Activated CD8-positive, alpha-beta T cell treated with anti-CD3 and anti-CD28 coated beads, Interleukin-2, amount 10 ng/mL, durations not matched to agents 7 days and 5 days (primary cell): Measurements from ENCODE around the gene CBX5. TPM values are rescaled to one million over a fixed set of nuclear protein-coding genes. Genes with fewer than 3 reads are reported as not detected.

Source experiments
- ATAC-seq: fragments of 150-1000 bp; cut with Tn5 transposase; one replicate; pipeline ENCODE4 v1.10.0; 2021; ENCODE audit warnings: moderate library complexity
- CTCF ChIA-PET: fragments of 350-600 bp; sonication (Branson Sonifier 250); formaldehyde crosslinking; loops from one replicate; lab custom pipeline; 2021; ENCODE audit warnings: antibody characterized with exemption; lab: Charles Lee
- POLR2A ChIA-PET: fragments of 350-600 bp; sonication (Branson Sonifier 250); formaldehyde crosslinking; loops from one replicate; lab custom pipeline; 2021; ENCODE audit warnings: antibody characterized with exemption; lab: Charles Lee
- DNase-seq: peaks from one replicate; pipeline ENCODE4 v3.0.0-alpha.2; 2020
- H3K27ac Mint-ChIP-seq: one replicate; pipeline ENCODE4 v1.8.0; 2021; ENCODE audit warnings: mild to moderate bottlenecking, mixed read lengths
- H3K27me3 Mint-ChIP-seq: one replicate; pipeline ENCODE4 v1.8.0; 2021; ENCODE audit warnings: low read depth, mixed read lengths
- H3K36me3 Mint-ChIP-seq: one replicate; pipeline ENCODE4 v1.8.0; 2021; ENCODE audit warnings: low read depth, mixed read lengths
- H3K4me1 Mint-ChIP-seq: one replicate; pipeline ENCODE4 v1.8.0; 2021; ENCODE audit warnings: low read depth, mixed read lengths
- H3K4me3 Mint-ChIP-seq: one replicate; pipeline ENCODE4 v1.8.0; 2021; ENCODE audit warnings: mild to moderate bottlenecking, mixed read lengths
- H3K9me3 Mint-ChIP-seq: one replicate; pipeline ENCODE4 v1.8.0; 2022; ENCODE audit warnings: mixed read lengths; ENCODE audit not compliant: insufficient read depth
- total RNA-seq, 2 experiments: library from RNA; stranded (reverse); gene quantifications; one replicate each; pipeline ENCODE4 v1.2.3, GENCODE V29; 2021

The CBX5 gene
- total RNA-seq, 2 experiments from 2014 or later: 145 to 148 TPM

DNA sequence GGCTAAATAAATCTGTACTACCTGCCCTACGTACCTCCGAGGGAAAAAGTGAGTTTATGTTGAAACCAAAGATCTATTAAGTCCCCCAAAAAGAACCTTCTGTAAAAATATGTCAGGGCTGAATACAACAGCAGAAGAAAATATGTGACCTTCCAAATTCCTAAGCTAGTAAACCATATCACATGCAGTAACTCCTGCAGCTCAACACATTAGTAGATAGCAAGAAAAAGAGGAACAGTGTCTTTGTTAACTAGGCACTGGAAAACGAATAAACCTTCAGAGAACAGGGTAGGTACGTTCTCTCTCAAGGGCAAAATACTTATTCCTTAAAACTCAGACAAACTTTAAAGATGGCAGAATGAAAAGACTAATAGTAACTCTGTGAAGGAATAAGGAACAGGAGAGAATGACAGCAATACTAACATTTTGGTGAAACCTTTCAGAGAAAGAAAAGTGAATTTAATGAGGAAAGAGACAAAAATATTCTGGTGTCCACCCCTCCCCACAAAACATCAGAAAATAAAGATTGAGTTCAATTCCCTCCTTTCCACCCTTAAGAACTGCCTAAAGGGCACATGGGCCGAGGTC is 18.0 kb downstream of the CBX5 start:
- ATAC-seq: no peak
- CTCF ChIA-PET: interaction anchor here (1.4 to 4.5 kb wide), 3 partner anchors 10 to 75 kb away, joined by 3 to 24 read pairs (median 4); no protein-coding TSS in a partner anchor
- Mint-ChIP-seq H3K9me3 (no peaks in the 10 kb centered on the region), H3K4me3 (no peak overlapping the region), H3K27me3 (no peaks in the 10 kb centered on the region), H3K4me1 (peaks cover 26% of the 10 kb centered on the region), H3K27ac (no peak overlapping the region), H3K36me3 (peaks cover 19% of the 10 kb centered on the region)
- POLR2A ChIA-PET: interaction anchor here (3.5 kb wide), 1 partner anchor 18 kb away, joined by 10 read pairs; the partner anchor contains the start of genes CBX5 and HNRNPA1
- DNase-seq: no peak

DNA sequence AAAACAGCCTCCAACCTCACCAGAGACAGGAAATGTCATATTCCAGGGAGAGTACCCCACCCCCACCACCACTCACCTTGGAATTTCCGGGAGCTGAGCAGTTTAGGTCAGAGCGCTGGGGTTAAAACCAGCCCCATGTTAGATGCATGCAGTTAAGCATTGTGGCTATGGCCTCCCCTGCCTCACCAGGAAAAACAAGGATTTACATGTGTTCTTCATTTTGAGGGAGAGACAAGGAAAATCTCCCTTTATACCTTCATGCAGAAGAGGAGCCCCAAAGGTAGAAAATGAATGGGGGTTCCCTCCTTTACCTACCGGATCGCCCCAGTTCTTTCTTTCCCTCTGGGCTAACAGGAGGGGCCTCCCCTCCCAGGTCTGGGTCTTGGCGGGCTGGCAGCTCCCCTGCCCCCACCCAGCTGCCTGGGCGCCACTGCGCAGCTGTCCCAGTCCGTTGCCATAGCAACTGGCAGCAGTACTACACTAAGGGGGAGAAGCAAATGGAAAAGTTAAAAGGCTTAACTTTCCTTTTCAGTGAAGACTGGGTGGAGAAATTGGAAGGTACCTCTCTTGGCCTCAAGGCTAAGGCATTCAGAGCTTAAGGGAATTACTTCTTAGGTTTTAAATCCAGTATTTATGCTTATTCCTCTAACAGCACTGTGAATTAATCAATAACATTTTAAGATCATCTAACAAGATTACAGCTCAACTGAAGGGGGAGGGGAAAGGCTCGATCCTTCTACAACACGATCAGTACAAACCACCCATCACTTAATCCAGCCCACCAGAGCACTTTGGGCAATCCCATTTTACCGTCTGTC is 20.5 kb downstream of the CBX5 start:
- peak; percentile 91 for ATAC-seq
- Mint-ChIP-seq H3K4me1 (peaks cover 26% of the 10 kb centered on the region), H3K4me3 (peak overlapping the region; percentile 28), H3K27ac (no peak overlapping the region), H3K9me3 (no peaks in the 10 kb centered on the region), H3K27me3 (no peaks in the 10 kb centered on the region), H3K36me3 (peaks cover 31% of the 10 kb centered on the region)
- POLR2A ChIA-PET: interaction anchor here (0.6 to 3.5 kb wide), 4 partner anchors 11 to 99 kb away, joined by 3 to 10 read pairs (median 5); partner anchors contain the start of genes CBX5 and HNRNPA1
- peak; percentile 49 for DNase-seq
- CTCF ChIA-PET: interaction anchor here (0.7 to 2.3 kb wide), 11 partner anchors 18 to 120 kb away, joined by 3 to 6 read pairs (median 4); no protein-coding TSS in a partner anchor

DNA sequence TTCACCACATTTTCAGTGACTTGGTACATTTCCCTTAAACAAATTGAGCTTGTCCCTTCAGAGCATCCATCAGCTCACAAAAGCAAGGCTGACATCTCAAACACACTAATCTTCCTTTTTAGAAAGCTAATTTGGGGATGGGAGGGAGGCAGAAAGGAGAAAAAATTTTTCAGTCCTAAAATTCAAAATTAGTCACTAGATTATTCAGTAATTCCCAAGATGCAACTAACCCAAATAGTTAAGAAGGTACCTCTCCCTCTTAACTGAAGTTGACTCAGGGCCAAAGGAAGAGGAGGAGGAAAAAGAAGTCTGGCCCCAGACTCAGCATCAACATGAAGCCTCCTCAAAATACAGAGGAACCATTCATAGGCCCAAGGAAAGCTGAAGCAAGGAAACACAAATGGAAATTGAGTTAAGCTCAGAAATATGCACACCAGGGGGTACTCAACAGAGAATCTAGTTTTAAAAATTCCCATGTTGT is 21.7 kb downstream of the CBX5 start:
- DNase-seq (no peak), ATAC-seq (no peak)
- peaks cover 32% of the 10 kb centered on the region for H3K36me3 Mint-ChIP-seq
- CTCF ChIA-PET: interaction anchor here (1.0 to 2.1 kb wide), 5 partner anchors 35 to 78 kb away, joined by 4 to 6 read pairs (median 5); no protein-coding TSS in a partner anchor
- H3K27me3 Mint-ChIP-seq: no peaks in the 10 kb centered on the region
- peaks cover 26% of the 10 kb centered on the region for H3K4me1 Mint-ChIP-seq
- no peak overlapping the region for H3K4me3 Mint-ChIP-seq
- H3K27ac Mint-ChIP-seq: peak overlapping the region; percentile 37
- POLR2A ChIA-PET: interaction anchor here (0.9 to 1.1 kb wide), 2 partner anchors 22 to 28 kb away, joined by 3 to 4 read pairs; partner anchors contain the start of genes CBX5 and HNRNPA1
- no peaks in the 10 kb centered on the region for H3K9me3 Mint-ChIP-seq

DNA sequence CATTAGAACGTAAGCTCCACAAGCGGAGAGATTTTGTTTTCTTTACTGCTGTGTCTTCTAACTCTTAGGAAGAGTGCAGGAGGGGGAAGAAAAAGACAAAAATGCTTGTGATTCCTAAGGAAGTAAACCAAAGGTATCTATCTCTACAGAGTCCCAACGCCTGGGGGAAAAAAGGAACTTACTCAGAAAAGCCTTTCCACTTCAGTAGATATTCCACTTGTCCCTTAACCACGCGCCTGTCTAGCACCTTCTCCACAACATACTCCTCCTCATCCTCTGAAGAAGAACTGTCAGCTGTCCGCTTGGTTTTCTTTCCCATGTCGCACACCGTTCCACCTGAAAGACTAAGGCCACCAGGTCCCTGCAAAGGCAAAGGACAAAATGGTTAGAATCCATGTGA is 22.6 kb downstream of the CBX5 start:
- CTCF ChIA-PET: interaction anchor here (1.4 kb wide), 1 partner anchor 122 kb away, joined by 4 read pairs; no protein-coding TSS in a partner anchor
- ATAC-seq (no peak), DNase-seq (no peak)
- Mint-ChIP-seq H3K4me1 (peaks cover 22% of the 10 kb centered on the region), H3K27ac (no peak overlapping the region), H3K36me3 (peaks cover 36% of the 10 kb centered on the region), H3K27me3 (no peaks in the 10 kb centered on the region), H3K9me3 (no peaks in the 10 kb centered on the region), H3K4me3 (no peak overlapping the region)
- POLR2A ChIA-PET: interaction anchor here (0.9 to 1.1 kb wide), 2 partner anchors 23 to 29 kb away, joined by 3 to 4 read pairs; partner anchors contain the start of genes CBX5 and HNRNPA1

DNA sequence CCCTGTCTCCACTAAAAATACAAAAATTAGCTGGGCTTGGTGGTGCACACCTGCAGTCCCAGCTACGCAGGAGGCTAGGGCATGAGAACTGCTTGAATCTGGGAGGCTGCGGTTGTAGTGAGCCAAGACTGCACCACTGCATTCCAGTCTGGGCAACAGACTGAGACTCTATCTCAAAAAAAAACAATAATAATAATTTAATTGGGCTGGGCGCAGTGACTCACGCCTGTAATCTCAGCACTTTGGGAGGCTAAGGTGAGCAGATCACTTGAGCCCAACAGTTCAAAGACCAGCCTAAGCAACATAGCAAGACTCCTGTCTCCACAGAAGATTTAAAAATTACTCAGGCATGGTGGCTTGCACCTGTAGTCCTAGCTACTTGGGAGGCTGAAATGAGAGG is 26.7 kb downstream of the CBX5 start:
- Mint-ChIP-seq H3K36me3 (peaks cover 50% of the 10 kb centered on the region), H3K4me3 (no peak overlapping the region), H3K27me3 (no peaks in the 10 kb centered on the region), H3K4me1 (no peaks in the 10 kb centered on the region), H3K9me3 (no peaks in the 10 kb centered on the region), H3K27ac (no peak overlapping the region)
- ATAC-seq: no peak
- ChIA-PET POLR2A (no interaction called here), CTCF (interaction anchor here (1.1 to 2.9 kb wide), 10 partner anchors 12 to 131 kb away, joined by 3 to 16 read pairs (median 7); partner anchors contain the start of gene ZNF385A)
- DNase-seq: no peak

DNA sequence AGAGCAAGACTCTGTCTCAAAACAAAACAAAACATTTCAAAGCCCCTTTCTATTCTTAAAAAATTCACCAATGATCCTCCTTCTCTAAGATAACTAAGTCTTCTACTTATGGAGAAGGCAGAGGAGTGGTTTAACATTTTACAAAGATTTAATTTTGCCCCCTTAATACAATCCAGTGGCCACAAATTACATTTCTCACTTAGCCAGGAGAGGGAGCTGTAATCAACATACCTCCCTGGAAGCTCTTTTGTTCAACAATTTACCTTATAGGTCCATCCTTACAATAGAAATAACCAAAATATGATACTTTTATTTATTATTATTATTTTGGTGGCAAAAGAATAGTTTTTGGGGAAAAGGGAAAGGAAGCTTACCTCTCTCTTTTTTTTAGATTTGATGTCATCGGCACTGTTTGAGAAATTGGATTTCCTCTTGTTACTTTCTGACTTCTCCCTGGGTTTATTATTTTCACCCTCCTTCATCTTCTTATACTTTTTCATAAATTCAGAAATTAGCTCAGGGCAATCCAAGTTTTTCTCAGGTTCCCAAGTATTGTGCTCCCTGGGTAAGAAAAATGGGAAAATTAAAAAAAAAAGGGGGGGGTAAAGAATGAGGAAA is 28.1 kb downstream of the CBX5 start:
- Mint-ChIP-seq H3K4me3 (no peak overlapping the region), H3K9me3 (no peaks in the 10 kb centered on the region), H3K4me1 (no peaks in the 10 kb centered on the region), H3K27me3 (no peaks in the 10 kb centered on the region), H3K27ac (no peak overlapping the region), H3K36me3 (peaks cover 50% of the 10 kb centered on the region)
- ATAC-seq (peak; percentile 53), DNase-seq (peak; percentile 31)
- ChIA-PET CTCF (interaction anchor here (0.7 to 2.9 kb wide), 48 partner anchors 9 to 576 kb away, joined by 3 to 24 read pairs (median 4); partner anchors contain the start of genes ATP5MC2, CBX5, COPZ1 and HNRNPA1), POLR2A (interaction anchor here (1.3 kb wide), 1 partner anchor 28 kb away, joined by 5 read pairs; the partner anchor contains the start of genes CBX5 and HNRNPA1)

DNA sequence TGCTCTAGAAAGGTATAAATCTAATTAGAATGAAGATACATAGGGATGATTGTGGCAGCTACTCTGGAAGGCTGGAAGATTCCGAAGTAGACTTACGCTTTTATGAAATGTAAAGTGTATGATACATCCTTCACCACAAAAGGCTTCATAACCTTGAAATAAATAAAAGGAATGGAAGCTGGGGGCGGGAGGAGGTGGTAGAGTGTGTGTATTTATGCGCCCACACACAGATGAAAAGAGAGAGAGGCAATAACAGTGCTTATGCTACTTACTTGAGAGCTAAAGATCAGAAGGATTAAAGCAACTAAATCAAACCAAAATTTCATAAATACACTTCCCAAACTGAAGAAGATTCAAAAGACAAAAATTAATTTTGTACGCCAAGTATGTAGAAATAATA is 30.4 kb downstream of the CBX5 start:
- ATAC-seq (no peak), DNase-seq (no peak)
- no peaks in the 10 kb centered on the region for H3K9me3 Mint-ChIP-seq
- ChIA-PET CTCF (interaction anchor here (0.7 kb wide), 1 partner anchor 75 kb away, joined by 3 read pairs; the partner anchor contains the start of gene COPZ1), POLR2A (no interaction called here)
- H3K27me3 Mint-ChIP-seq: no peaks in the 10 kb centered on the region
- no peak overlapping the region for H3K27ac Mint-ChIP-seq
- no peaks in the 10 kb centered on the region for H3K4me1 Mint-ChIP-seq
- H3K4me3 Mint-ChIP-seq: no peak overlapping the region
- peaks cover 45% of the 10 kb centered on the region for H3K36me3 Mint-ChIP-seq

DNA sequence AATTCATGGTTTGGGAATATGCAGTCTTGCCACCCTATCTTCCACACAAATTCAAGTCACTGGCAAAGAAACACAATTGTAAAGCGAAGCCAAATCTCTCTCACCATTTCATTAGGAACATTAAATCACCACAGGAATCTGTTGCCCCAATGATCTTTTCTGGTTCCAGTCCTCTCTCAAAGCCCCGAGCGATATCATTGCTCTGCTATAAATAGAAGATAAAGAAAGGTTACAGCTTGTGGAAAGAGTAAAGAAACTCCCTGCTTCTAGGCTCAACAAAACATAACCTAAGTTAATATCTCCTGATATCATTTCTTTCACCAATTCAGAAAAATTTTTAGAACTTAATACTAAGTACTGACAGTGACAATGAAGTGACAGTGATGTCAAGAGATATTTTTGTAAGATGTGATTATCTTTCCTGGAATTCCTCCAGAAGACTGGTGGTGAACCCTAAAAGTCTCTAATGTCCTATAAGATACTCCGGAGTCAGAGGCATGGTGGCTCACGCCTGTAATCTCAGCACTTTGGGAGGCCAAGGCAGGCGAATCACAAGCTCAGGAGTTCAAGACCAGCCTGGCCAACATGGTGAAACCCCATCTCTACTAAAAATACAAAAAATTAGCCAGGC is 33.8 kb downstream of the CBX5 start:
- ChIA-PET POLR2A (no interaction called here), CTCF (interaction anchor here (1.5 to 1.8 kb wide), 2 partner anchors 79 to 134 kb away, joined by 3 to 4 read pairs; partner anchors contain the start of gene COPZ1)
- Mint-ChIP-seq H3K27ac (peak overlapping the region; percentile 12), H3K4me1 (peaks cover 6% of the 10 kb centered on the region), H3K9me3 (no peaks in the 10 kb centered on the region), H3K36me3 (peaks cover 43% of the 10 kb centered on the region), H3K4me3 (no peak overlapping the region), H3K27me3 (no peaks in the 10 kb centered on the region)
- ATAC-seq (no peak), DNase-seq (no peak)

DNA sequence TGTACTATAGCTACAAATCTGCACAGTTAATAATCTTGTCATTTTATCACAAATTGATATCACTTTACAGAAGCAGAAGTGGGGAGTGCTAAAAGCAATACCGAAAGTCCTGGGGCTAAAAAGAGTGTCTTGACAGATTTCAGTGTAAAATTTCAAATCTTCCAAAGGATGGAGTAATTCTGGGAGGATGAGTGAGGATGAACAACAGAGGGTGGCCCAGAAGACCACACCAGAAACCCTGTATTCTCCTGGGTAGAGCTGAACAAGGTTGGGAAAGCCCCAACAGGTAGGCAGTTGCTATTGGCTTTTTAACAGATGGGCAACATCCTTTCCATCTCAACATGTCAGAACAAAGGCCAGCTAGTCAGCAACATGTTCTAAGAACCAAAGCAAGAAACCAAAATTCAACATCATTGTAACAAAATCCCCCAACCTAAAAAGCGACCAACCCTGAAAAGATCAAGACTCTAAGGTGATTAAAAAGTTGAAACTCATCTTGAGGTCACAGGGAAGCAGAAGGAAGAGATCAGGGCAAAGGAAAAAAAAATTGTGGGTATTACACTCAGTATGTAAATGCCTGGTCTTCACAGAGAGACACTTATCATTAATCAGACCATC is 38.8 kb downstream of the CBX5 start:
- DNase-seq (no peak), ATAC-seq (no peak)
- peaks cover 47% of the 10 kb centered on the region for H3K36me3 Mint-ChIP-seq
- CTCF ChIA-PET: interaction anchor here (1.0 to 3.1 kb wide), 18 partner anchors 11 to 175 kb away, joined by 3 to 12 read pairs (median 4); partner anchors contain the start of gene COPZ1
- no peaks in the 10 kb centered on the region for H3K9me3 Mint-ChIP-seq
- peaks cover 17% of the 10 kb centered on the region for H3K4me1 Mint-ChIP-seq
- H3K4me3 Mint-ChIP-seq: no peak overlapping the region
- POLR2A ChIA-PET: interaction anchor here (0.6 to 2.6 kb wide), 3 partner anchors 39 to 118 kb away, joined by 3 to 14 read pairs (median 3); partner anchors contain the start of genes CBX5 and HNRNPA1
- H3K27me3 Mint-ChIP-seq: no peaks in the 10 kb centered on the region
- H3K27ac Mint-ChIP-seq: peak overlapping the region; percentile 54

DNA sequence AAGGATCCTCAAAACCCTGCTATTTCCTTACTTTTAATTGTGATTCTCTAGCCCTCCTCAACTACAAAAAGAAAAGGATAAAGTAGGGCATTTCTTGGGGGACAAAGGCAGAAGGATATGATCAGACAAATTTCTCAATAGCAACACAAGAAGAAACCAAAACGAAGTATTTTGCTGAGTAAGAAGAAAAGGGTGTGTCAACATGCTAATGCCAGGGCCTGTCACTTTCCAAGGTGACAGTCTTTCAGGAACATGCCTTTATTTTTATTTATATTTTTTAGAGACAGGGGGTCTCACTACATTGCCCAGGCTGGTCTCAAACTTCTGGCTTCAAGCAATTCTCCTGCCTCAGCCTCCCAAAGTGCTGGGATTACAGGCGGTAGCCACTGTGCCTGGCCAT is 39.8 kb downstream of the CBX5 start:
- Mint-ChIP-seq H3K36me3 (peaks cover 49% of the 10 kb centered on the region), H3K27ac (no peak overlapping the region)
- CTCF ChIA-PET: interaction anchor here (0.5 to 2.6 kb wide), 12 partner anchors 8 to 208 kb away, joined by 3 to 10 read pairs (median 4); partner anchors contain the start of gene COPZ1

More for the DNA sequence above, 39.8 kb downstream of the CBX5 start:
- ATAC-seq (no peak), DNase-seq (no peak)
- Mint-ChIP-seq H3K4me3 (no peak overlapping the region), H3K27me3 (no peaks in the 10 kb centered on the region), H3K4me1 (peaks cover 17% of the 10 kb centered on the region), H3K9me3 (no peaks in the 10 kb centered on the region)
- POLR2A ChIA-PET: interaction anchor here (1.1 to 2.6 kb wide), 2 partner anchors 40 to 119 kb away, joined by 3 to 14 read pairs; partner anchors contain the start of genes CBX5 and HNRNPA1
